Hepatocyte (in vitro differentiated cells): ENCODE data around the gene ZNF264.

ENCODE experiments used
- EZH2 ChIP-seq: fragments of 200-600 bp; sonication (generic); IDR thresholded peaks from 2 replicates; pipeline ENCODE4 v1.6.1; 2016; ENCODE audit warnings: antibody characterized with exemption, mild to moderate bottlenecking, borderline replicate concordance
- EZH2phosphoT487 ChIP-seq: fragments of 200-600 bp; sonication (generic); IDR thresholded peaks from one replicate; pipeline ENCODE4 v1.6.1; 2018; ENCODE audit warnings: antibody characterized with exemption, mild to moderate bottlenecking, low read depth, moderate library complexity; ENCODE audit not compliant: unreplicated experiment, severe bottlenecking
- TF ChIP-seq, protein P1 (sequence below): fragments of 200-600 bp; sonication (generic); IDR thresholded peaks from 2 replicates; pipeline ENCODE4 v1.5.1; 2016; ENCODE audit warnings: antibody characterized with exemption, mild to moderate bottlenecking; ENCODE audit not compliant: poor library complexity

- TF ChIP-seq, protein P1, sequence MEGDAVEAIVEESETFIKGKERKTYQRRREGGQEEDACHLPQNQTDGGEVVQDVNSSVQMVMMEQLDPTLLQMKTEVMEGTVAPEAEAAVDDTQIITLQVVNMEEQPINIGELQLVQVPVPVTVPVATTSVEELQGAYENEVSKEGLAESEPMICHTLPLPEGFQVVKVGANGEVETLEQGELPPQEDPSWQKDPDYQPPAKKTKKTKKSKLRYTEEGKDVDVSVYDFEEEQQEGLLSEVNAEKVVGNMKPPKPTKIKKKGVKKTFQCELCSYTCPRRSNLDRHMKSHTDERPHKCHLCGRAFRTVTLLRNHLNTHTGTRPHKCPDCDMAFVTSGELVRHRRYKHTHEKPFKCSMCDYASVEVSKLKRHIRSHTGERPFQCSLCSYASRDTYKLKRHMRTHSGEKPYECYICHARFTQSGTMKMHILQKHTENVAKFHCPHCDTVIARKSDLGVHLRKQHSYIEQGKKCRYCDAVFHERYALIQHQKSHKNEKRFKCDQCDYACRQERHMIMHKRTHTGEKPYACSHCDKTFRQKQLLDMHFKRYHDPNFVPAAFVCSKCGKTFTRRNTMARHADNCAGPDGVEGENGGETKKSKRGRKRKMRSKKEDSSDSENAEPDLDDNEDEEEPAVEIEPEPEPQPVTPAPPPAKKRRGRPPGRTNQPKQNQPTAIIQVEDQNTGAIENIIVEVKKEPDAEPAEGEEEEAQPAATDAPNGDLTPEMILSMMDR: no peak
- TF ChIP-seq EZH2: no peak
- TF ChIP-seq EZH2phosphoT487: no peak
These were observed 80.0 kb downstream of the ZNF264 start for GRCh38 chr19:57271280-57271679.
